ENCODE measurements around the gene GNB4. TPM values are rescaled to one million over a fixed set of nuclear protein-coding genes. Genes with fewer than 3 reads are reported as not detected.

The GNB4 gene
- polyA plus RNA-seq, 1 donor from 2014 or later: 42.8 TPM

GRCh38 chr3:179432451-179432850, 18.8 kb downstream of the GNB4 start:
- no peaks in the 10 kb centered on the region for H3K27me3 ChIP-seq (ENCODE audit: insufficient read depth, low read depth, low read length)
- no peaks in the 10 kb centered on the region for H3K79me2 ChIP-seq (replicated peaks; ENCODE audit: insufficient read depth, low read length)
- TF ChIP-seq MXI1 (conservative IDR thresholded peaks at IDR 0.05; ENCODE audit: poor library complexity, severe bottlenecking): no peak
- TF ChIP-seq, protein P1, sequence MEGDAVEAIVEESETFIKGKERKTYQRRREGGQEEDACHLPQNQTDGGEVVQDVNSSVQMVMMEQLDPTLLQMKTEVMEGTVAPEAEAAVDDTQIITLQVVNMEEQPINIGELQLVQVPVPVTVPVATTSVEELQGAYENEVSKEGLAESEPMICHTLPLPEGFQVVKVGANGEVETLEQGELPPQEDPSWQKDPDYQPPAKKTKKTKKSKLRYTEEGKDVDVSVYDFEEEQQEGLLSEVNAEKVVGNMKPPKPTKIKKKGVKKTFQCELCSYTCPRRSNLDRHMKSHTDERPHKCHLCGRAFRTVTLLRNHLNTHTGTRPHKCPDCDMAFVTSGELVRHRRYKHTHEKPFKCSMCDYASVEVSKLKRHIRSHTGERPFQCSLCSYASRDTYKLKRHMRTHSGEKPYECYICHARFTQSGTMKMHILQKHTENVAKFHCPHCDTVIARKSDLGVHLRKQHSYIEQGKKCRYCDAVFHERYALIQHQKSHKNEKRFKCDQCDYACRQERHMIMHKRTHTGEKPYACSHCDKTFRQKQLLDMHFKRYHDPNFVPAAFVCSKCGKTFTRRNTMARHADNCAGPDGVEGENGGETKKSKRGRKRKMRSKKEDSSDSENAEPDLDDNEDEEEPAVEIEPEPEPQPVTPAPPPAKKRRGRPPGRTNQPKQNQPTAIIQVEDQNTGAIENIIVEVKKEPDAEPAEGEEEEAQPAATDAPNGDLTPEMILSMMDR (IDR thresholded peaks at IDR 0.05; ENCODE audit: poor library complexity, severe bottlenecking): no peak
- TF ChIP-seq EP300 (conservative IDR thresholded peaks at IDR 0.05; ENCODE audit: poor library complexity, severe bottlenecking): no peak
- no peak for TF ChIP-seq TAF1 (IDR thresholded peaks at IDR 0.05; ENCODE audit: low read depth)
- no peak for TF ChIP-seq SMC3 (conservative IDR thresholded peaks at IDR 0.05; ENCODE audit: poor library complexity)
- TF ChIP-seq REST (IDR thresholded peaks at IDR 0.05; ENCODE audit: borderline replicate concordance): no peak
- no peak for TF ChIP-seq EZH2 (IDR thresholded peaks at IDR 0.05; ENCODE audit: borderline replicate concordance, insufficient read depth, low read length, poor library complexity, severe bottlenecking)
- TF ChIP-seq POLR2AphosphoS5 (IDR thresholded peaks at IDR 0.05): no peak
- TF ChIP-seq RAD21 (conservative IDR thresholded peaks at IDR 0.05): no peak
- H2AFZ ChIP-seq (ENCODE audit: low read depth, low read length): no peak overlapping the region
- no peaks in the 10 kb centered on the region for H4K20me1 ChIP-seq (ENCODE audit: insufficient read depth)
- H3K4me3 ChIP-seq (ENCODE audit: low read length): no peak overlapping the region
- H3F3A ChIP-seq (ENCODE audit: insufficient read depth, low read length, poor library complexity, severe bottlenecking): no peaks in the 10 kb centered on the region
- H3K27ac ChIP-seq (ENCODE audit: low read length): no peak overlapping the region
- no peak overlapping the region for H3K4me2 ChIP-seq (ENCODE audit: low read length)
- H3K36me3 ChIP-seq (ENCODE audit: insufficient read depth, low read length): no peaks in the 10 kb centered on the region
- no peaks in the 10 kb centered on the region for H3K9me3 ChIP-seq (ENCODE audit: low read length)
- no peak overlapping the region for H3K9ac ChIP-seq (ENCODE audit: low read length)
- H3K9me2 ChIP-seq (ENCODE audit: insufficient read depth, low read length): no peaks in the 10 kb centered on the region

- H3K9me3 ChIP-seq (ENCODE audit: low read length): no peaks in the 10 kb centered on the region
- H2AFZ ChIP-seq (ENCODE audit: low read depth, low read length): no peak overlapping the region
- no peaks in the 10 kb centered on the region for H3K9me2 ChIP-seq (ENCODE audit: insufficient read depth, low read length)
- TF ChIP-seq POLR2AphosphoS5 (IDR thresholded peaks at IDR 0.05): no peak
- TF ChIP-seq MXI1 (conservative IDR thresholded peaks at IDR 0.05; ENCODE audit: poor library complexity, severe bottlenecking): no peak
- no peak for TF ChIP-seq RAD21 (conservative IDR thresholded peaks at IDR 0.05)
- no peak for TF ChIP-seq REST (IDR thresholded peaks at IDR 0.05; ENCODE audit: borderline replicate concordance)
- no peak for TF ChIP-seq EP300 (conservative IDR thresholded peaks at IDR 0.05; ENCODE audit: poor library complexity, severe bottlenecking)
- TF ChIP-seq EZH2 (IDR thresholded peaks at IDR 0.05; ENCODE audit: borderline replicate concordance, insufficient read depth, low read length, poor library complexity, severe bottlenecking): no peak
- TF ChIP-seq TAF1 (IDR thresholded peaks at IDR 0.05; ENCODE audit: low read depth): no peak
- TF ChIP-seq, protein P1 (IDR thresholded peaks at IDR 0.05; ENCODE audit: poor library complexity, severe bottlenecking): no peak
- no peak for TF ChIP-seq SMC3 (conservative IDR thresholded peaks at IDR 0.05; ENCODE audit: poor library complexity)
- no peak overlapping the region for H3K4me2 ChIP-seq (ENCODE audit: low read length)
- H3K27me3 ChIP-seq (ENCODE audit: insufficient read depth, low read depth, low read length): no peaks in the 10 kb centered on the region
- no peaks in the 10 kb centered on the region for H3F3A ChIP-seq (ENCODE audit: insufficient read depth, low read length, poor library complexity, severe bottlenecking)
- no peaks in the 10 kb centered on the region for H4K20me1 ChIP-seq (ENCODE audit: insufficient read depth)
- no peak overlapping the region for H3K9ac ChIP-seq (ENCODE audit: low read length)
- no peak overlapping the region for H3K4me3 ChIP-seq (ENCODE audit: low read length)
- H3K79me2 ChIP-seq (replicated peaks; ENCODE audit: insufficient read depth, low read length): no peaks in the 10 kb centered on the region
- H3K27ac ChIP-seq (ENCODE audit: low read length): no peak overlapping the region
- no peaks in the 10 kb centered on the region for H3K36me3 ChIP-seq (ENCODE audit: insufficient read depth, low read length)
These were observed 19.2 kb downstream of the GNB4 start for GRCh38 chr3:179432021-179432420.
